Measurements from ENCODE around the gene CDK10.
"Not testable (repeated sequence)": the region's sequence is repeated elsewhere in the genome, so short reads cannot be mapped to it uniquely, and the experiment has no call there.

GRCh38 chr16:89694784-89695085 is 8.2 kb downstream of the CDK10 start:
- TF ChIP-seq, protein P1, sequence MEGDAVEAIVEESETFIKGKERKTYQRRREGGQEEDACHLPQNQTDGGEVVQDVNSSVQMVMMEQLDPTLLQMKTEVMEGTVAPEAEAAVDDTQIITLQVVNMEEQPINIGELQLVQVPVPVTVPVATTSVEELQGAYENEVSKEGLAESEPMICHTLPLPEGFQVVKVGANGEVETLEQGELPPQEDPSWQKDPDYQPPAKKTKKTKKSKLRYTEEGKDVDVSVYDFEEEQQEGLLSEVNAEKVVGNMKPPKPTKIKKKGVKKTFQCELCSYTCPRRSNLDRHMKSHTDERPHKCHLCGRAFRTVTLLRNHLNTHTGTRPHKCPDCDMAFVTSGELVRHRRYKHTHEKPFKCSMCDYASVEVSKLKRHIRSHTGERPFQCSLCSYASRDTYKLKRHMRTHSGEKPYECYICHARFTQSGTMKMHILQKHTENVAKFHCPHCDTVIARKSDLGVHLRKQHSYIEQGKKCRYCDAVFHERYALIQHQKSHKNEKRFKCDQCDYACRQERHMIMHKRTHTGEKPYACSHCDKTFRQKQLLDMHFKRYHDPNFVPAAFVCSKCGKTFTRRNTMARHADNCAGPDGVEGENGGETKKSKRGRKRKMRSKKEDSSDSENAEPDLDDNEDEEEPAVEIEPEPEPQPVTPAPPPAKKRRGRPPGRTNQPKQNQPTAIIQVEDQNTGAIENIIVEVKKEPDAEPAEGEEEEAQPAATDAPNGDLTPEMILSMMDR (conservative IDR thresholded peaks at IDR 0.05), result not testable (repeated sequence)
- not testable (repeated sequence) for TF ChIP-seq EZH2 (IDR thresholded peaks at IDR 0.05; ENCODE audit: low read depth)

All from PC-9 (cell line).